Stimulated activated CD4-positive, alpha-beta T cell treated with anti-CD3 and anti-CD28 coated beads, TNF-alpha, amount 100 ng/mL, for 1 hour (primary cell): Measurements from ENCODE around the gene DPP6.

Source experiments
- DNase-seq, 3 donors: peaks; one replicate each; pipeline ENCODE4 v3.0.0-alpha.2; 2020; ENCODE audit warnings: low read depth in 3 of 3, low spot score in 1 of 3

Gene DPP6

GRCh38 chr7:154792436-154793055 lies 740.3 kb downstream of the DPP6 start:
- DNase-seq = no peak

DNA sequence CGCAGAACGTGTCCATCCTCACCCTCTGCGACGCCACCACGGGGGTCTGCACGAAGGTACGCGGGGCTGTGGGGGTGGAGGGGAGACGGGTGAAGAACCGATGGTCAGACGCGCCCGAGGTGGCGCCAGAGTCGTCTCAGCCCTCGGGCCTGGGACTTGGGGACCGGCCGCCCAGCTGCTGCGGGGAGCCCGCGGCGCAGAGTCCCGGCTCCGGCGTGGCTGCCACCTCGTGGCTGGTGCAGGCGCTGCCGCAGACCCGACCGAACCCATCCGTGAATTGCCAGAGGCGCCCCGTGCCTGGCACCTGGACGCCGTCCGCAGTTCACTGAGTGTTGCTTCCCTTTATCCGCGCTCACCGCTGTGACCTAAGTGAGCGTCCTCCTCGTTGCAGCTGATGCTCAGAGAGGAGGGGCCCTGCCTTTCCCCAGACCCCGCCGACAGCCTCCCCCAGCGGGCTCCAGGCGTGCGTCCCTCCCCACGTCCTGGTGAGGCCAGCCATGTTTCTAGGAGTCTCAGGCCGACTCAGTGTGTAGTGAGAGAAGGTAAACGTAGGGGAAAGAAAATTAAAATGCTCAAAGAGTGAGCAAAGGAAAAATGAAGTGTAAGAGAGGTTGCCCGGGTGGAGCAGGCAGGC lies 742.1 kb downstream of the DPP6 start:
- no peak for DNase-seq

- no peak for DNase-seq
Measured at GRCh38 chr7:154795014-154795413, 742.8 kb downstream of the DPP6 start.

DNA sequence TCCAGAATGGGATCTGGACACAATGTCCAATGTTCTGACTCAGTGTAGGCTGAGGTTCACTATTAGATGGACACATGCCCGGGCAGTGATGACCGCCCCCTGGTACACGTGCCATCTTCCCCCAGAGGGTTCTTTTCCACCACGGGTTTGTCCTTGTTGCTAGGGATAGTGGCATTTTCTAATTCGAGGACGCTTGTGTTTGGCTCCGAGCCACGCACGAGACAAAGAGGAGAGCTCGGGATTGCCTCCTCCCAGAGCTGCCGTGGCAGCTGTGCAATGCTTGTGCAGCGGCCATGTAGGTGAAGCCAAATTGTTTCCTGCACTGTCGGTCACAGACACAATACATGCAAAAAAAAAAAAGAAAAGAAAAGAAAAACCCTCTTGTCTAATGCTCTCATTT lies 743.2 kb downstream of the DPP6 start:
- DNase-seq = no peak

DNA sequence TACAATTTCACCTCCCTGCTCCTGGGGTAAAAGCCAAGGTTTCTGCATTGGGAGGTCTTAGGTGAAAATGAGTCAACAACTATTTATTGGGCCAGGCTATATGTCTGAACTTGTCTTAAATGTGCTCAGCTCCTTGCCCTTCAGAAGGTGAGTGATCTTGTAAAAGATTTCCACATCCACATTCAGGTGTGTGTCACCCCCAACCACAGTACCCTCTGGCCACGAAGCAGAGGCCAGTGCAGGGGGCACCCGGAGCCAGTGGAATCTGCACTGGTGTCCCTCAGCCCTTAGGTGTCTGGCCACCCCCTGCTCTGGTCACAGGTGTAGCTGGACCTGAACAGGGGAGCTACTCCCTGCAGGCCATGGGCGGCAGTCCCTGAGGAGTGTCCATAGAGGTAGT lies 752.3 kb downstream of the DPP6 start:
- DNase-seq = no peak

GRCh38 chr7:154812027-154812426 lies 759.8 kb downstream of the DPP6 start:
- no peak for DNase-seq

DNA sequence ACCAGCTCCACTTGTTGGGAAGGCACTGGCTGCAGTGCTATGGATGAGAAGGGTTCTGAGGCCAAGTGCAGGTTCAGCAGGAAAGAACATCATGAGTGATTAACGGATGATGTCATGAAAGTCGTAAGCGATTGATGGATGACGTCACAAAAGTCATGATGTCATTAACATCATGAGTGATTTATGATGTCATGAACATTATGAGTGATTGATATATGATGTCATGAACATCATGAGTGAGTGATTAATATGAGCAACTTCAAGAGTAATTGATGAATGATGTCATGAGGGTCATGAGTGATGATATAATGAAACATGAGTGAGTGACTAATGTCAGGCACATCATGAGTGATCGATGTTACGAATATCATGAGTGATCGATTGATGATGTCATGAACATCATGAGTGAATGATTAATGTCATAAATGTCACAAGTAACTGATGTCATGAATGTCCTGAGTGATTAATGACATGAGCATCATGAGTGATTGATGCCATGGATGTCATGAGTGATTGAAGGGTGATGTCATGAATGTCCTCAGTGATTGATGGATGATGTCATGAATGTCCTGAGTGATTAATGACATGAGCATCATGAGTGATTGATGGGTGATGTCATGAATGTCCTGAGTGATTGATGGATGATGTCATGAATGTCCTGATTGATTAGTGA lies 765.2 kb downstream of the DPP6 start:
- no peak for DNase-seq

- no peak for DNase-seq
Measured at GRCh38 chr7:154827007-154827406, 774.8 kb downstream of the DPP6 start.

GRCh38 chr7:154832557-154833138 lies 780.5 kb downstream of the DPP6 start:
- DNase-seq = no peak

- no peak for DNase-seq
Measured at GRCh38 chr7:154836021-154836448, 783.8 kb downstream of the DPP6 start.

GRCh38 chr7:154837087-154837486 lies 784.9 kb downstream of the DPP6 start:
- DNase-seq = no peak

GRCh38 chr7:154837622-154838021 lies 785.4 kb downstream of the DPP6 start:
- DNase-seq = no peak

DNA sequence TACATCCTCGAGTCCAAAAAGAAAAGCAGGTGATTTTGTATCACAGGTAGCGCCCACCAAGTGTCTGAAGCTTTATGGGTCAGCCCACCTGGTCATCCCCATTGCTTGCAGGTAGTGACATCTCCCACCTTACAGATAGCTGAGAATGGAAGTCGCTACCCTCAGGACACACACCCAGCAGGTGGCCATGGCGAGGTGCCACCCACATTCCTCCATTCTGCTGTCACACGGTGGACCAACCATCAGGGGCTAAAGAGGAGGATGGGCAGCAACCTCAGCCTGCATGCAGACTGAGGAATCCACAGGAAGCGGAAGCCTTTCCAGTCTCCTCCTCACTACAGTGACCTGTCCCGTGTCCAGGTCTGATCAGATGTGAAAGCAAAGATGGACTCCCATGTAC lies 787.9 kb downstream of the DPP6 start:
- no peak for DNase-seq

DNA sequence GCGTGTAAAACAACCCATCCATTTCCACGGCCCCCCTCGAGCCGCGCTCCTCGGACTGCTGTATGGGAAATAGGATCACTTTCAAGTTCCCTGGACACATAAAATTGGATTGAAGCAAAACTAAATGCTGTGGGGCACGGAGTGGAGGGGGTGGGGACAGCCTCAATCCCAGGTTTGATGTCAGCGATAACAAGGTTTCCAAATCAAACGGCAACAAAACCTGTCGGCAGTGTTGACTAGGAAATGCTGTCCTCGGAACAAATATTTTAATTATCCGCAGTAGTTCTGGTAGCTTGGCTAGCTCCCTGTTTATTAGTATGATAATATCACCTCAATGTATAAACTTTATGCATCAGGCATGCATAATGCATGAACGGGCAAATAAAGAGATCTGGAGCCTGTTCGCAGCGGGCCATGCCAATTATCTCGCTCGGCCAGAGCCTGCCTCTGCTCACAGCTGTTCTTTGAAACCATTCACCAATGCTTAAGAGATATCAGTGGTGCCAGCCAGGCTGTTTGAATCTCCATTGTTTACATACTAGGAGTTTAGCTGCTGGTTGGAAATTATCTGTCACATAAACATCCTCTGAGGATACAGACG lies 789.6 kb downstream of the DPP6 start:
- no peak for DNase-seq

- DNase-seq = no peak
Measured at GRCh38 chr7:154842591-154842990, 790.4 kb downstream of the DPP6 start.

DNA sequence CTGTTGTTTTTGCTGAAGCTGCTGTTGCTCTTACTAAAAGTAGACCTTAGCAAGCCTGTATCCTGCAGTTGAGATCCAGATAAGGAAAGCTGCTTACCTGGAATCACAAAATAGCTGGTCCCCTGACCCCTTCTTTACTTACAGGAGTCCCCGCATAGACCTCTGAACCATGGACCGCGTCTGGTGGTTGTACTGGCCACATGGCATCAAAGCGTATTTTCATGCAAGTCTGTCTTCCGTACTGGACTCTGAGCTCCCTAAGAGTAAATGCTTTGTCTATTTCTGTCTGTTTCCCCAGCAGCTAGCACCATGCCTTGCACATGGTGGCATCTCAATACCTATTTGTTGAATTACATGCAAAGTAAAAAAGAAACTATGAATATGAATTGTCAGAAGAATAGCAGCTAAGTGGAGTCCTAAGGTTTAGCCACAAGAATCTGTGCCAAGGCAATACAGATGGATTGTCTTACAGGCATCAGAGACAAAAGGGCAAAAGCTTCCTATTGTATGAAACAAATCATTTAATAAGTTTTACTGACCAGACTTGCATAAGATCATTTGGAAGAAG lies 791.6 kb downstream of the DPP6 start:
- DNase-seq = no peak

- no peak for DNase-seq
Measured at GRCh38 chr7:154844499-154844898, 792.3 kb downstream of the DPP6 start.

DNA sequence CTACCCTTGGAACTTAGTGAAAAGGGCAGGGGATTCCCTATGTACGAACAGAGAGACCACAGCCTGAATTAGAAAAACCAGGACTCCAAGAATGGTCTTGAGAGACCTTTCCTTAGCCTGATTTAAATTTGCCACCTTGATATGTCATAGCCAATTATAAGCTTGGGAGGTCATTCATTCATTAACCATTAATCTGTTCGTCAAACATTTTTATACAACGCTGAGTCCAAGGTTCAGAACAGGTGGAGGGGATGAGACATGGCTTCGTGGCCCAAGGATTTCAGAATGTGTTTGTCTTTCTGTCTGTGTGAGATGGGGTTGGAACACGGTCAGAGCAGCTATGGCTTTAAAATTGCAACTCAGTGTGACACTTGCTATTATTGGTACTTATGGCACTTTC lies 792.8 kb downstream of the DPP6 start:
- no peak for DNase-seq

DNA sequence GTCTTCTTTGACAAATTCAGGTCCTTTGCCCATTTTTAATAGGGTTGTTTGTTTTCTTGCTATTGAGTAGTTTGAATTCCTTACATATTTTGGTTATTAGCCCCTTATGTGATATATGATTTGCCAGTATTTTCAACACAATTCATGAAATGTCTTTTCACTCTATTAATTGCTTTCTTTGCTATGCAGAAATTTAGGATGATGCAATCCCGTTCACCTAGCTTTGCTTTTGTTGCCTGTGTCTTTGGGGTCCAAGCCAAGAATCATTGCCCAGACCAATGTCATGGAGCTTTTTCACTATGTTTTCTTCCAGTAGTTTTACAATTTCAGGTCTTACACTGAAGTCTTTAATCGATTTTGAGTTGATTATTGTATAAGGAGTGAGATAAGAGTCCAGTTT lies 796.3 kb downstream of the DPP6 start:
- DNase-seq = no peak

DNA sequence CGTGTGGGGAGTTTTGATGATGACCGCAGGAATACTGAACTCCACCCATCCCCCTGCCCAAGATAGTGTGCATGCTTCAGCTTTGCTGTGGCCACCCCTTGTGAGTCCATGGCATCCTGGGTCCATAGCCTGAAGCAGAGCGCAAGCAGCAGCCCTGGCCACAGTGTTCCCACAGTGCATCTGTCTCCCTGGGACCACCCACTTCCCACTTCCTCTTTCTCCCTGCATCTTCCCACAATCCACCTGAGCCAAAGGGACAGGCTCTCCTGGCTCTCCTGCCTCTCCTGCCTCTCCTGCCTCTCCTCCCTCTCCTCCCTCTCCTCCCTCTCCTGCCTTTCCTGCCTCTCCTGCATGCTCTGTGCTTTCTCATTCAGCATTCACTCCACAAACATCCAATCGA lies 800.0 kb downstream of the DPP6 start:
- no peak for DNase-seq

DNA sequence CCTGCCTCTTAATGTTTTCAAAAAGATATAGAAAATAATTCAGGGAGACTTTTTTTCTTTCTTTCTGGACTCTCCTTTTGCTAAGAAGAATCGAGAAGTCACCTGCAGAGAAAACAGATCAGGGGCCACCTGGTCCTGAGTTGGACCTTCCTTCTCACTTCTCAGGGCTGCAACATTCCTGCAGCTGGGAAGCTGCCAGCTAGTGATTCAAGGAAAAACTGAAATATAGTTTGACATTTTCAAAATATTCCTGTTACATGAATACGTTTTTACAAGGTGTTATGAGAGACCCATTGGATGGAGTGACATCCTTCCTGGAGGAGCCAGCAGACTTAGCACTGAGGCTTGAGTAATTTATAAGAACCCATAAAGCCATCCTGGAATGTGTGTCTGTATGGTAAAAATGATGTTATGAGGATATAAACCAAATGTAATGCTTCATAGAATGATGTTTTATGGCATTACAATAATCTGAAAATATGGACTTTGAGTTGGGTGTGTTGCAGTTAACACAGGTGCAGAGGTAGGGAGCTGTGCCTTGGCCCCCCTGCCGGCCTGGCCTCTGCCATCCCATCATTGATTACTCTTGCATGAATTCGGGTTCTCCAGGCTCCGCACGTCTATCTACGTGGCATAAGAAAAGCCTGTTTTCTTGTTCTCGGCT lies 801.0 kb downstream of the DPP6 start:
- no peak for DNase-seq
